LHCN-M2 (cell line): ENCODE data around the gene CNEP1R1. TPM values are rescaled to one million over a fixed set of nuclear protein-coding genes. Genes with fewer than 3 reads are reported as not detected.

Experiments
- DNase-seq: peaks from one replicate; pipeline ENCODE4 v3.0.0-alpha.2; 2012; ENCODE audit warnings: low read depth
- total RNA-seq: library from RNA; depleted of rRNA; stranded (reverse); fragments of >200 nt; gene quantifications from 2 replicates; pipeline ENCODE4 v1.2.3, GENCODE V29; 2014

The CNEP1R1 gene
- total RNA-seq, 1 experiment from 2014 or later, result 32.4 TPM

DNA sequence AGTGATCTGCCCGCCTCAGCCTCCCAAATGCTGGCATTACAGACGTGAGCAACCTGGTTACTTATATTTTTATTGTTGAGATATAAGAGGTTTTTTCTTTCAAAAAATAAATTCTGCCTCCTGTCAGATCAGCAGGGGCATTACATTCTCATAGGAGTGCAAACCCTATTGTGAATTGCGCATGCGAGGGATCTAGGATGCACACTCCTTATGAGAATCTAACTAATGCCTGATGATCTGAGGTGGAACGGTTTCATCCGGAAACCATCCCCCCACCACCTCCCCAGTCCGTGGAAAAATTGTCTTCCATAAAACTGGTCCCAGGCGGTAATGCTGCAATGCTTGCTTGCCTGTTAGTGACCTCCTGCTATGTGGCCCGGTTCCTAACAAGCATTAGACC lies 7.5 kb upstream of the CNEP1R1 start:
- DNase-seq, result no peak

DNA sequence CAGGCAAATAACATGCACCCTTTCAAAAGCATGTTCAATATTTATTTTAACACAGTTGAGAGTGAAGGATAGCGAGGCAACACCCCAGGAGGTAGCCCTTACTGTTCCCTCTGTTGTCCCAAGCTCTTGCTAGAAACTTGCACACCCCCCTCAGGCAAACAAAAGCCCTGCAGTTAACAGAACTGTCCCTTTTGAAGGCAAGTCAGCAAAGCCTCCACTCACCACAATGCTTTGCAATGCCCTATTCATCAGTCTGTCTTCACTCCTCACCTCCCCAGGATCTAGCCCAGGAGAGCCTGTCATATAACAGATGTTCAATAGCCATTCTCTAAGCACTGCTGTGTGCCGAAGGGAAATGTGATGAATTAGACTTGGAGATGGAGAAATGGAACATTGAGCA lies 3.5 kb upstream of the CNEP1R1 start:
- peak; percentile 19 for DNase-seq

DNA sequence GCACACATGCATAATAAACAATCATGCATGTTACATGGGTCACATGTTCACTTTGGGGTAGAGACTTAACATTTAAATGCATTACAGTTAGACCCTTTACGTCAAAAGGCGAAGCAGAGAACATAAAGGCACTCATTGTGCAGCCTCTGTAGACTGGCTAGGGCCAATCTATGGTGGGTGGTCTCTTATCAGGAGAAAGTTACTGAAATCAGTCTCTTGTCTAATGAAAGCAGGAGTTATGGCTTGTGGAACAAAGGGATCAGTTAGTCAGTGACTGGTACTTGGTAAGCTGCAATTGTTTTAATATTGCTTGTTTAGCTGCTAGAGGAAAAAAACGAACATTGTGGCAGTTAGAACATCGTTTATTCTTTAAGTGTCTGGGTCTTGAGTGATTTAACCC lies 1.4 kb upstream of the CNEP1R1 start:
- DNase-seq, result no peak

DNA sequence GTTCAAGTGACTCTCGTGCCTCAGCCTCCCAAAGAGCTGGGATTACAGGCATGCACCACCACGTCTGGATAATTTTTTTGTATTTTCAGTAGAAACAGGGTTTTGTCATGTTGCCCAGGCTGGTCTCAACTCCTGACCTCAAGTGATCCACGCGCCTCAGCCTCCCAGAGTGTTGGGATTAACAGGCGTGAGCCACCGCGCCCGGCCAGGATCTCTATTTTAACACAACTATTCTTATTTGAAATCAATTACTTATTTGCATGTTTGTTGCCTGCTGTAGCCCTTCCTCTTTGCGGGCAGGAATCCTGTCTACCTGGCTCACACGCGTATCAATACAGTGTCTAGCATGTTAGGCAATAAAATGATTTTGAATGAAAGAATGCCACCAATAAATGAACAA lies 818 bp upstream of the CNEP1R1 start:
- no peak for DNase-seq

DNA sequence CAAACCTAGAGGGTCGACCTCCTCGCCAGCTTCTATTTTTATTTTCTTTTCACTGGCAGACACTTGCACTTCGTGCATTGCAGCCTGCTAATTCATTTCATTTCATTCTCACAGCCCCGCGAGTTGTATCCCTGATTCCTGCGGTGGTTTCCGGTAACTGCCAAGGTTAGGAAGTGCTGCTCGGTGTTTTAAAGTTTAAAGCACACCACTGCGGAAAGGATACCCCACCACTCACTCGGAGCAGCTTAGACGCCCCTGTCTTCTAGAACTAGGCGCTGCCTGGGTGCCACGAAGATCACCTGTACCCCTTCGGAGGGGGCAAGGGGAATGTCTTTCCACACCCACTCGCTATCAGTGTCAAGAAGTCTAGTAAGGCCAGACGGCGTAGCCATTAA lies 509 bp downstream of the CNEP1R1 start:
- DNase-seq, result peak; percentile 5

DNA sequence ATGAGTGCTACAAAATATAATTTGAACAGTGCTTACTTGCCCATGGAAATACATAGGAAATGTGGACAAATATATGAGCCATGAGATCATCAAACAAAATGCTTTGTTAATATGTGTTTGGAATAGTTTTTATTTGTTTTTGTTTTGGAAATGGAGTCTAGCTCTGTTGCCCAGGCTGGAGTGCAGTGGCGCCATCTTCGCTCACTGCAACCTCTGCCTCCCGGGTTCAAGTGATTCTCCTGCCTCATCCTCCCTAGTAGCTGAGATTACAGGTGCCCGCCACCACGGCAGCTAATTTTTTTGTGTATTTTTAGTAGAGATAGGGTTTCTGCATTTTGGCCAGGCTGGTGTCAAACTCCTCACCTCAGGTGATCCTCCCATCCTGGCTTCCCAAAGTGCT lies 2.8 kb downstream of the CNEP1R1 start:
- DNase-seq, result no peak

DNA sequence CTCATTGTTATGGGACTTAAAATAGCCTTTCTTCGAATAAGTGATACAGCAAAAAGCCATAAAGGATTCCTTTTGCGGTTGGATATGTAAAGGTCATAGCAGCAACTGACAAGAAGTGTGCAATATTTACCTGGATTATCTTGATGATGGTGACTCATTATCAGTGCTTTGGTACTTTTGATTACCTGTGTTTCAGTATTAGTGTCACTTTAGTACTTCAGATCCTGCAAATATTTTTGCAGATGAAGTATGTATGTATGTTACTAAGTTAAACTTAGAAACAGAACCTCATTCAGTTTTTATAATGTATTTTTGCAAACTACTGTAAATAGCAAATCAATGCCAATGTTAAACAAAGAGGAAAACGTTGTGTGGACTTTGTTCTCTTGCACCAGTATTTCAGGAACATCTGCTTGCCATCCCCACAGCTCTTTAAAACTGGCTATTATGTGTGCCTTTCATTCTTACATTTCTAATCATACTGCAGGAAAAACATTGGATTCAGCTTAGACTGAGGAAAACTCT lies 10.5 kb downstream of the CNEP1R1 start:
- DNase-seq, result no peak

DNA sequence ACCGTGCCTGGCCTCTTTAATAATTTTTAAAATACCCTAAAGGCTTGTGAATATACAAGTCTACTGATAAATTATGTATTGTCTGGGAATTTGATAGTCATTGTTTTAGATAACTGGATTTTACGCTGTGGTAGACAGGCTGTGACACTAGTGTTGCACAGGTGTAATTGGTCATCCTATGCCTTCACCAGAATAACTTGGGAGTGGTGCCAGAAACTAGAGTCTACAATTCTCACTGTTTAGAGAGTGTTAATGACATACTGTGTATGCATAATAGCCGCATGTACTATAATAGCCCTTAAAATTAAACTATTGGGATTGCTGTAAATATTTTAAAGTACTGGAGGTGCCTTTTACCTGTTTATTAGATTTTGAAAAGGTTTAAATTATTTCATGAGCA lies 11.4 kb downstream of the CNEP1R1 start:
- DNase-seq, result no peak

DNA sequence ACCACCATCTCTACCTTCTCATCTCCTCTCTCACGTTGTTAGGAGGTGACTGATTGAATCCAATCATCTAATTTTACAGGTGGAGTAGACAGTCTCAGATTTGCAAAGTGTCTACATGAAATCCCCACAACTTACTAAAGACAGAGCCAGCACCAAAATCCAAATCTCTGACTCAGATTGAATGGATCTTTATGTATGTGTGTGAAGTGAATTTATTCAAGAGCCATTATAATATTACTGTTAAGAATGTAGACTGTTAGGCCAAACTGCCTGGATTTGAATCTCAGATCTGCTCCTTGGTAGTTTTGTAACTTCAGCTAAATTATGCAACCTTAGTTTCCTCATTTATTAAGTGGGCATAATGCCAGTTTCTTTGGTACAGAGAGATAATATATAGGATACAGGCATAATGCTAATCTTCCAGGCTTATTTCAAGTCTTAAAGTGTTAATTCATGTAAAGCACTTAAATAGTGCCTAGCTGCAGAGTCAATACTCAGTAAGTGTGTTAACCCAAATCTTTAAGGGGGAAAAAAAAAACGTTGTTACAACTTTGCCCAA lies 12.7 kb downstream of the CNEP1R1 start:
- no peak for DNase-seq

DNA sequence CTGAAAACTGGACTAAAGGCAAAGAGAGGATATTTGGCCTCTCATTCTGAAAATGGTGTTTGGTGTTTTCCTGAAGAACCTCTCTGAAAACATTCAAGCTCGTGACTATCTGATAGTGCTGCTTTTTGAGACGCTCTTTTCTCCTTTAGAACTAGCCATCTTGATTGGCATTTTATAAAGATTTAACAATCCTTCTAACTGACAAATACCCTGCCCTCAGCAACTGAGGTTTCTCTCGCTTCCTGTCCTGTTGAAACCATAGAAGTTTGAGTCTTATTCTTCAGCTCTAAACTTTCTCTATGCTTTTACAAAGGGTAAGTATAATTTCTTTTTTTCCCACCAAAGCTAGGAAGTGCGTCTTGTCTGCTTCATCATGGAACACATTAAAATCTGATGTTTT lies 13.3 kb downstream of the CNEP1R1 start:
- DNase-seq, result no peak

DNA sequence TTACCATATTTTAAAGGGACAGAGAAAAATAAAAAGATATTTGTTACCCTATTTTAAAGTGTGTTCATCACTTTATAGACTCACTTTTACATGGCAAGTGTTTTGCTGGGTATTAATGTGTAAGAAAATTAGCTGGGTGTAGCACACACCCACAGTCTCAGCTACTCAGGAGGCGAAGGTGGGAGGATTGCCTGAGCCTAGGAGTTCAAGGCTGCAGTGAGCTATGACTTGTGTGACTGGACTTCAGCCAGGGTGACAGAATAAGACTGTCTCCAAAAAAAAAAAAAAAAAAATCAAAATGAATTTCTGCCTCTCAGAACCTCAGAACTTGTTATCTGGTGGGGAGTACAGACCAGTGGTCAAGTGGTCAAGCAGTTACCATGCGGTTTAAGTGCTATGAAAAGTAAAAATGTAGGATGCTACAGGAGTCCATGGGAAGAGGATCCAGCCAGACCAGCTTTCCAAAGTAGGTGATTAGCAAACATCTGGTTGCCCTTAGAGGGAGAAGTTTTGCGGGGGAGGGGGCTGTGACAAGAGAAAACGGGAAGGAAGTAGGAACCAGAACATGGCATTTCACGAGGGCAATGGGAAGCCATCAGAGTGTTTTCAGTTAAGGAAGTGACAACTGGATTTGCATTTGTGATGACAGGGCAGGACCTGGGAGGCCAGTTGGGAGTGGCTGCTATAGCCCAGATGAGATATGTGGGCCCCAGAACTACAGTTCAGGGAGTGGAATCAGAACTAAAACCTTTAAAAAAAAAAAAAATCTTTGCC lies 13.9 kb downstream of the CNEP1R1 start:
- DNase-seq, result no peak

DNA sequence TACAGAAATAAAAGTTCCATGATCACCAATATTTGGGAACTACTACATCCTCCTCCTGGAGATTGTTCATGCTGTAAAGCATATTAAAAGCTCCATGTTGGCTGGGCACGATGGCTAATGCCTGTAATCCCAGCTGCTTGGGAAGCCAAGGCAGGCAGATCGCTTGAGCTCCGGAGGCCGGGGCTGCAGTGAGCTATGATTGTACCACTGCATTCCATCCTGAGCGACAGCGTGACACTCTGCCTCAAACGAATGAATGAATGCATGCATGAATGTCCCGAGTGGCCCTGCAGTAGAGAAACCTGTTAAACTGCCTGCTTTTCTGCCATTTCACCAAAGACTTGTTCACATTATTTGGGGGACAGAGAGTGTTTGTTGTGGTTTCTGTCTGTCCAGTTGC lies 15.0 kb downstream of the CNEP1R1 start:
- DNase-seq, result peak; percentile 8

DNA sequence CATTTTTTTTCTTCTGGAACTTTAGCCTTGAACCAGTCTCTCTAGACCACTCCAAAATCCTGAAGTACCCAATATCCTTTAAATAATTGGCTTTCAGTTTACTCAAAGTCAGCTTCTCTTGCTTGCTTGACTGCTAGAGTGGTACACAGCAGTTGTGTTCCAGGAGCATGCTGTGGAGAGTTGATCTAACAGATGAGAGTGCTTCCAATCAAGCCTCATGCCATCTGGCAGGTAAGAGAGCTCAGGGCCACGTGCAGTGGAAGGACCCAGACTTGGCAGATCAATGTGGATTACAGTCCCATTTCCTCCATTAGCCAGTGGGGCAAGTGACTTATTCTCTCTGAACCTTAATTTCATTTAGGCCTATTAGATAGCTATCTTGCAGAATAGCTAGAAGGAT lies 15.7 kb downstream of the CNEP1R1 start:
- DNase-seq, result no peak

DNA sequence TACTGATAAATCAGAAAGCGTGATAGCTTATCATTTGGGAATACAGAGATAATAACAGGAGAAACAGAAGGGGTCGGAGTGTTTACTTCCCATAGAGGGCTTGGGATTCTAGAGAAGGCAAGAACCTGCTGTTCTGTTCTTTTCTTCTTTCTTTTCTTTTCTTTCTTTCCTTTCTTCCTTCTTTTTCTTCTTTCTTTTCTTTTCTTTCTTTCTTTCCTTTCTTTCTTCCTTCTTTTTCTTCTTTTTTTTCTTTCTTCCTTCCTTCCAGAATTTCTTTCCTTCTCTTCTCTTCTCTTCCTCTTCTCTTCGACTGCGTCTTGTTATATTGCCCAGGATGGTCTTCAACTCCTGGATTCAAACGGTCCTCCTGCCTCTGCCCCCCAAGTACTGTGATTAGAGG lies 18.3 kb downstream of the CNEP1R1 start:
- DNase-seq, result no peak

DNA sequence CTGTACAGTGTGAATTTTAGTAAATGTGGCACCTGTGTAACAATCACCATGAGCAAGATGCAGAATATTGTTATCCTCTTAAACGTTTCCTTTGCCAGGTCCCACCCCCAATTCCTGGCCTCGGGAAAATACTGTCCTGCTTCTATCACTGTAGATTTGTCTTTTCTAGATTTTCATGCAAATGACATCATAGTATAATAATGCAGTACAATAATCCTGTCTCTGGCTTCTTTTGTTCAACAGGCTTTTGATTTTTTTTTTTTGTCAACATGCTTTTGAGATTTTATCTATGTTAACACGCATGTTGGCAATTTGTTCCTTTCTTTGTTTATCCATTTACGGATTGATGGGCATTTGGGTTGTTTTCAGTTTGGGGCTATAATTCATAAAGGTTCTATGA lies 20.4 kb downstream of the CNEP1R1 start:
- DNase-seq, result no peak

DNA sequence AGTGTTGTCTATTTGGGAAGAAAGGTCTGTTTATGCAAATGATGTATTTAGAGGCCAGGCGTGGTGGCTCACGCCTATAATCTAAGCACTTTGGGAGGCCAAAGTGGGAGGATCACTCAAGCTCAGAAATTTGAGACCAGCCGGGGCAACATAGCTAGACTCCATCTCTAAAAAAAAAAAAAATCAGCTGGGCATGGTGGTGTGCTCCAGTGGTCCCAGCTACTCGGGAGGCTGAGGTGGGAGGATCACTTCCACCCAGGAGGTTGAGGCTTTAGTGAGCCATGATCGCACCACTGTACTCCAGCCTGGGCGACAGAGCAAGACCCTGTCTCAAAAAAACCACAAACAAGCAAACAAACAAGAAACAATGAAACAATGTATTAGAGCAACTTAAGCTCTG lies 21.8 kb downstream of the CNEP1R1 start:
- DNase-seq, result no peak

DNA sequence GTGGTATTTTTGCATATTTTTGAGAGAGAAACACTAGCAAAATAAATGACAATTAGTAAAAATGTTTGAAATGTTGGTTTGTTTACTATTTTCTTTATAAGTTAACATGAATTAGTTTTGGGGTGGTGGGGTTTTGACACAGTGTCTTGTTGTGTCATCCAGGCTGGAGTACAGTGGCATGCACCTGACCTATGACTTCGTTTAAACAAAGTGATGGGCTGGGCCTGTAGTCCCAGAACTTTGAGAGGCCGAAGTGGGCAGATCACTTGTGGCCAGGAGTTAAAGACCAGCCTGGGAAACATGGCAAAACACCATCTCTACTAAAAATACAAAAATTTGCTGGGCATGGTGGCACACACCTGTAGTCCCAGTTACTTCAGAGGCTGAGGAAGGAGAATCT lies 22.8 kb downstream of the CNEP1R1 start:
- DNase-seq, result no peak

DNA sequence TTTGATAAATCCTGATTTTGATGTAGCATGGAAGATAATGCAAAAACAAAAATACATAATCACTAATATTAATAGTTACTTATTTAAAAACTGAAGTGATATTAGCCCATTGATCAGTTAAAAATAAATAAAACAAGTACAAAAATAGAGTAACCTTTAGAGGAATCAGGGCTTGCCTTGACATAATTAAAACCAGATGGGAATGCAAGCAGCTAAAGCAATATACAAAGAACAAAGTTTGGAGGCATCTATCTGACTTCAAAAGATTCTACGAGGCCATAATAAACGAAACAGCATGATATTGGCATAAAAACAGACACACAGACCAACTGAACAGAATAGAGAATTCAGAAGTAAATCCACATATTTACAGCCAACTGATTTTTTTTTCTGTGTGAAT lies 25.8 kb downstream of the CNEP1R1 start:
- DNase-seq, result no peak

DNA sequence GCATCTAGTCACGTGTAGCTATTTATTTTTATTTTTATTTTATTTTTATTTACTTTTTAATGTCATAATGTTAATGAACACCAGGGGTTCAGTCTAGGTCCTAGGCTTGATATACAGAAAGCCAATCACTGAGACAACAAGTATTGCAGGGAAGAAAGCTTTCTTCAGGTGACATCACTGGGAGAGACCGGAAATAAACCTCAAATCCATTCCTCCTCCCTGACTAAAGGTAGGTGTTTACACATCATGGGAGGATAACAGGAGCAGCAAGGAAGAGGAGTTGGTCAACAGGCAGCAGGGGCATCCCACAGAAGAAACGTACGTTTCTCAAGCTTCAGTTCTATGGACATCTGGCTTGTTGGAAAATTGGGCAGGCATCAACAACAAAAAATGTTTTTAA lies 31.2 kb downstream of the CNEP1R1 start:
- DNase-seq, result no peak

DNA sequence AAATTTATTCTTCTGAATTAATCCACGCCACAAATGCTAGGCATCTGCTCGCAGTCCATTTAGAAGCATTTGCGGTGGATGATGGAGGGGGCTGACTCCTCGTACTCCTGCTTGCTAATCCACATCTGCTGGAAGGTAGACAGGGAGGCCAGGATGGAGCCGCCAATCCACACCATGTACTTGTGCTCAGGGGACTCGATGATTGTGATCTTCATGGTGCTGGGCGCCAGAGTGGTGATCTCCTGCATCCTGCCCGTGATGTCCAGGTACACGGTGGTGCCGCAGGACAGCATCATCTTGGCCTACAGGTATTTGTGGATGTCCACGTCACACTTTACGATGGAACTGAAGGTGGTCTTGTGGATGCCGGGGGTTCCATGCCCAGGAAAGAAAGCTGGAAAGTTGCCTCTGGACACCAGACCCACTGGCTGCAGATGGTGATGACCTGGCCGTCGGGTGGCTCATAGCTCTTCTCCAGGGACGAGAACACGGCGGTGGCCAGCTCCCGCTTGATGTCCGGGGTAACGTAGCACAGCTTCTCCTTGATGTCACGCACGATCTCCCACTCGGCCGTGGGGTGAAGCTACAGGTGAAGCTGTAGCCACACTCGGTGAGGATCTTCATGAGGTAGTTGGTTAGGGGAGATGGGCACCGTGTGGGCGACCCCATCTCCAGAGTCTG lies 33.2 kb downstream of the CNEP1R1 start:
- no peak for DNase-seq

DNA sequence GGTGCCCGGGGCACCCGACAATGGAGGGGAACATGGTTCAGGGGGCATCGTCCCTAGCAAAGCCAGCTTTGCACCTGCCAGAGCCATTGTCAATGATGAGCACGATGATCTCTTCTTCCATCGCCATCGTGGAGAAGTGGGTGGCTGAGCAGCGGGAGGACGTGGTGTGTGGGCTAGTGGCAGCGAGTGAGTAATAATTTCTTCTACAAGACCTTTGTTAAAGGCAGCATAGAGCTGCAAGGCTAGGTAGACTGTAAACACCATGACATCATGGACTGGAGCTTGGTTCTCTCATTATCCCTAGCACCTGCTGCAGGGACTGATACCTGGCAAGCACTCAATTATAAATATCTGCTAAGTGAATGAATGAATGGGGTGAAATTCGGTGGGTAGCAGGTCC lies 34.1 kb downstream of the CNEP1R1 start:
- no peak for DNase-seq

DNA sequence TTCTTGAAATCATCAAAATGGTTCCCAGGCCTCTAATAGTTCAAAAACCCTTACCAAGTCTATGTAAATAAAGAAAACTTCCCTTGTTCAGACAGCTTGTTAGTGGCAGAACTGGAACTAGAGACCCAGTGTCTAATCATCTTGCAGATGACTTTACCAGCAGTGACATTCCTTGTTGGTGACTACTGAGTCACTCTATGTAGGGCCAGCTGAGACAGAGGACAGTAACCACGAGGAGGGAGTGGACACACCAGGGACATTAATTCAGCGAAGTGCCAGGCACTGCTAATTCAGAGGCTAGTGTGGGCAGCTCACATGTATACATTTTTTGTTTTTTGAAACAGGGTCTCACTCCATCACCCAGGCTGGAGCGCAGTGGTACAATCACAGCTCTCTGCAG lies 34.6 kb downstream of the CNEP1R1 start:
- no peak for DNase-seq

DNA sequence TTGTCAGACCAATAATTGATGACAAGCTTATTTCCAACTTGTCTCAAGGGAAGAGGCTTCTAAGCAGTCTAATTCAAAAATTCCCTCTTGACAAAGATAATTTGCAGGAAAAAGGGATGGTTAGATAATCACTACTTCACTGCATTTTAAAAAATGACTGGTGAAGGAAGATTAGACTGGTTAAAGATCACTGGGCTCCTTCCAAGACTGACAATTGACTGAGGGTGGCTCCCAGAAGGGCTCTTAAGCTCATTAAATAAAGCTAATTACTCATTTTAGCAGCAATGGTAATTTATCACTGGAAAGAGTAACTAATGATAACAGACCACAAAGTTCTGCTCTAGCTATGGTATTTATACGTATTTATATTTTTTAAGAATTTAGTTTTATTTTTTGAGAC lies 36.3 kb downstream of the CNEP1R1 start:
- DNase-seq, result no peak
